GM18870 (cell line): ENCODE results near the gene CLTCL1.

Experiments used
- ATAC-seq: cut with Tn5 transposase; IDR thresholded peaks from one replicate; pipeline ENCODE4 v1.9.1; 2021; ENCODE audit warnings: moderate library complexity; ENCODE audit not compliant: unreplicated experiment

CLTCL1 gene

GRCh38 chr22:19152942-19153883, 138.3 kb downstream of the CLTCL1 start:
- ATAC-seq, result no peak

DNA sequence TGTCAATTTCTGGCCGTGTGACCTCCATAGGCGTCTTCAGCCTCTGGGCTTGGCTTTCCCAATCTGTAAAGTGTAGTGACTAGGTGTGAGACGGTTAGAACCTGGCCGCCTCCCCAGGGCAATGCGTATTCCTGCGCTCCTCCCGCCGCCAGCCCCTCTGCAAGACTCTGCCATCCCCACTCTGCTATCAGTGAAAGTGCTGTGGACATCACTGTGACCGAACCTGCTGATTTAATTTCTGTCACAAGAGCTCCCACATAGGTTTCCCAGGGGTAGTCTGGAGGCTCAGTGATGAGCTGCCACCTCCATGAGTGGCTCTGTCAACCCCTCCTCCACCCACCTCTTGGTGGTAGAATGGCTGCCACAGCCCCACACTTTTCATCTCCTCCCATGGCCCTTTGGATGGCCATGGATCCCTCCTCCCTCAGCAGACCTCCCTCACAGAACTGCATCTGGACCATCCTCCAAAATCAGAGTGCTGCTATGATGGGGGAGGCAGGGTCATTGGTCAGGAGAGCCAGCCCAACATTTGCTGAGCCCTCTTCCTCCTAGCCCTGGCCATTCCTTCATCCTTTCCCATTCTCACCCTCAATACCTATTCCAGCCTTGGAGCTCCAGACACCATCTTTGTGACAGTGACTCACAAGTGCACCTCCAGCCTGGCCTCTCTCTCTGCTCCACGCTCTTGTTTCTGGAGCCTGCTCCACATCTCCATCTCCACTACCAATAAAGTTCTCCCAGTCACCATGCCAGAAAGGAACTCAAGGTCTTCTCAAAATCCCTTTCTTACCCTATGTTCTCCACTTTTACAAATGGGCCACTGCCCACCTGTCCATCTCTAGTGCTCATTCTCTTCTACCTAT, 140.0 kb downstream of the CLTCL1 start:
- no peak for ATAC-seq

- no peak for ATAC-seq
Observed at GRCh38 chr22:19150482-19151328, 140.8 kb downstream of the CLTCL1 start.

DNA sequence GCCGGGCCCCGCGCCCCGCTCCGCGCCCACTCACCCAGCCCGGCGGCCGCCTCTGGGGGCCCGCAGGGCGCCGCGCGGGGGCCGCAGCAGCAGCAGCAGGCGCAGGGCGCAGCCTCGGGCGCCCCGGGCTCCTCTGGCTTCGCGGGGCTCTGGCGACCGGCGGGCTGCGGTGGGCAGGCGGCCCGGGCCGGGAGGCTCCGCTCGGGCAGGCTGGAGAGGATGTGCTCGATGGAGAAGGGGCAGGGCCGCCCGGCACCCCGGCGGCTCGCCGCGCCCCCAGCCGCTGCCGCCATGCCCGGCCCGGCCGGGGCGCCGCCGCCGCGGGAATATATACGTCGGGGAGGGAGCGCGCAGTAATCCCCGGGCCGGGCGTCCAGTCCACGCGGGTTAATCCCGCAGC, 141.5 kb downstream of the CLTCL1 start, which contains the start of gene GSC2:
GSC2 (minus strand) TSS at position 302 of the 400 bp plus-strand sequence; CDS start at position 293, 9 bp downstream.
- ATAC-seq, result no peak

DNA sequence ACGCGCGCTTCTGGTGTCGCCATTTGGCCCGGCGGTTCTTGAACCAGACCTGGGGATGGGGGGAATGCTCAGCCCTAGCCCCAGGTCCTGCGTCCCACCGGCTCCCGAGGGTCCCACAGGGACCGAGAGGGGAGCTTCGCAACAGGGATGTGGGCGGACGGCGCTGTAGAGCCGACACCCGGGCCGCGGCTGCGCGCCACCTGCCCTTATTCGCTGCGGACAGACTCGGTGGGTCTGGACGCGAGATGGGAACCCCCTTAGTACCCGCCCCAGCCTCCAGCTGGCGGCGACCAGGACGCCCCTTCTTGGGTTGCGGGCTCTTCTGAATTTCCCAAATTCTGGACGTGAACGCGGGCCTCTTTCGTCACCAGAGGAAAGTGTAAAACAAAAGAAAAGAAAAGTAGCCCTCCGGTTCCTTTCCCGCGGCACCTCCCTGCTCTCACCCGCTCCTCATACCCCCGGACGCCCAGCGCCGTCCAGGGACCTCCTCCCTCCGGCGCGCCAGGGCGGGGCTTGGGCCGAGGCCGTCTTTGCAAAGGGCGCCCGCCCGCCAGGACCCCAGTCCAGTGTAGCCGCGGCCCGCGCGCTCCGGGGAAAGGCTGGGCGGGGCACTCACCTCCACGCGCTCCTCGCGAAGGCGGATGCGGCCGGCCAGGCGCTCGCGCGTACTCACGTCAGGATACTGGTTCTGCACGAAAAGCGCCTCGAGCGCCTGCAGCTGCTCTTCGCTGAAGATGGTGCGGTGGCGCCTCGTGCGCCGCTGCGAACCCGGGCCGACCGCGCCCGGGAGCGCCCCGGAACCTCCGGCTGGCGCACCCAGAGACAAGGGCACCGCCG, 142.3 kb downstream of the CLTCL1 start:
- ATAC-seq, result no peak

GRCh38 chr22:19148417-19149046, 143.0 kb downstream of the CLTCL1 start:
- no peak for ATAC-seq

GRCh38 chr22:19147195-19147780, 144.2 kb downstream of the CLTCL1 start:
- no peak for ATAC-seq

- ATAC-seq, result no peak
Observed at GRCh38 chr22:19146215-19146968, 145.1 kb downstream of the CLTCL1 start.

- no peak for ATAC-seq
Observed at GRCh38 chr22:19143967-19144400, 147.5 kb downstream of the CLTCL1 start.

- ATAC-seq, result no peak
Observed at GRCh38 chr22:19143212-19143611, 148.3 kb downstream of the CLTCL1 start.

GRCh38 chr22:19142394-19142793, 149.1 kb downstream of the CLTCL1 start:
- ATAC-seq, result no peak

DNA sequence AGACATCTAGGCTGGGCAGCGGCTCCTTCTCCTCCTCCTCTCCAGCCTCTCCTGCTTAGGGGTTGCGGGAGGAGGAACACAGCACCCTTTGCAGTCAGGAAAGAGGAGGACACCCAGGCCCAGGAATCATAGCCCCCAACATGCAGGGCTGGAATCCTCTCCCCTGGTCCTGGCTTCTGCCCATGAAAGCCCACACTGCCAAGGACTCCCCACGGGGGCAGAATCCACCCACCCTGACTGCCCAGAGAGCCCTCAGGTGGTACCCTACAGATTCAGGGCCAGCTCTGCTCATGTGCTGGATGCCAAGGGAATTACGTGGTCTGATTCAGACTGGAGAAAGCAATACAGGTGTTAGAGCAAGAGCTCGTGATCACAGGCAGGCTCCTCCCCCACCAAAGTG, 151.5 kb downstream of the CLTCL1 start:
- ATAC-seq, result no peak

DNA sequence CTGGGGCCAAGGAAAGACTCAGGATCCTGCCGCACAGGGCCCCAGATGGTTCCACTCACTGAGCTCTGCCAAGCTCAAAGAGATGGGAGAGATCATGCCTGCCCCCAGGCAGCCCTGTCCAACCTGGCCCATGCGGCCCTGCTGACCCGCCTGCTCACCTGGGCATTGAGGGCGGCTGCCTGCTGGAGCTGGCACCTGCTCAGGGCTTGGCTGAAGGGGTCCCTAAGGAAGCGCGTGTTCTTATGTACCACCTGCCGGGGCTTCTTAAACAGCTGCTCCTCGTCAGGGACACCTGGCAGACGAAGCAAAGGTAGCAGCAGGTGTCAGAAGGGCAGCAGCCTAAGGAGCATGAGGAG, 152.5 kb downstream of the CLTCL1 start:
- ATAC-seq, result no peak

DNA sequence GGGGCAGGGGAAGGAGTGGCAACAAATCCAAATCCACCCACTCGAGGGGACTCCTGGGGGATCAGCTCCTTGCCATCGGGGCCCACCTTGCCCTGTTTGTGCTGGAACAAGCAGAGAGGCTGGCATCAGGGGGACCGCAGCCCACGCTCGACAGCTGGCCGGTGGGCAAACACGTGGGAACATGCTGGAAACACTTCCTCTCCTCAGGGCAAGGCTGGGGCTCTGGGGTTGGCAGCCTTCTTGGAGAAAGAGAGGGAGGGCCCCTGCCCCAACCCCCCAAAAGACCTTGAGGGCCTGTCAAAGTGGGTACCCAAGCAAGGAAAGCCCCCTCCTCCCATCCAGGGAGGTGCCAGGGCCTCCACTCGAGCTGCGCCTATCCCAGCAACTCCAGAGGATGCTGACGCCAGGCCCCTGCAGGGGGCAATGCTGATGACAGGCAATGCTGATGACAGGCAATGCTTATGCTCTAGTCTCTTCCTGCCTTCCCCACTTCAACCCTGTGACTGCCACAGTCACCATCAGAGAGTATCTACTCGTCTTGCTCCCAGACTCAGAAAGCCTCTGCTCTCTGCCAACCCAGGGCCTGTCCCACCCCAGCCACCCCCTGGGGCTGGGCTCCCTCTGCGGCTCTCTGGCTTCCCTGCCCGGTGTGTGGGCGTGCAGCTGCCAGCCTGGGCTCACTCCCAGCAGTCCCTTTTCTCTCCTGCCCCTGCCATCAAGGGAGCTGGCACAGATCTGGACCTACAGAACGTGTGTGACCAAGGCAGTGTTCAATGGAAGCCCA, 153.1 kb downstream of the CLTCL1 start:
- ATAC-seq, result no peak

DNA sequence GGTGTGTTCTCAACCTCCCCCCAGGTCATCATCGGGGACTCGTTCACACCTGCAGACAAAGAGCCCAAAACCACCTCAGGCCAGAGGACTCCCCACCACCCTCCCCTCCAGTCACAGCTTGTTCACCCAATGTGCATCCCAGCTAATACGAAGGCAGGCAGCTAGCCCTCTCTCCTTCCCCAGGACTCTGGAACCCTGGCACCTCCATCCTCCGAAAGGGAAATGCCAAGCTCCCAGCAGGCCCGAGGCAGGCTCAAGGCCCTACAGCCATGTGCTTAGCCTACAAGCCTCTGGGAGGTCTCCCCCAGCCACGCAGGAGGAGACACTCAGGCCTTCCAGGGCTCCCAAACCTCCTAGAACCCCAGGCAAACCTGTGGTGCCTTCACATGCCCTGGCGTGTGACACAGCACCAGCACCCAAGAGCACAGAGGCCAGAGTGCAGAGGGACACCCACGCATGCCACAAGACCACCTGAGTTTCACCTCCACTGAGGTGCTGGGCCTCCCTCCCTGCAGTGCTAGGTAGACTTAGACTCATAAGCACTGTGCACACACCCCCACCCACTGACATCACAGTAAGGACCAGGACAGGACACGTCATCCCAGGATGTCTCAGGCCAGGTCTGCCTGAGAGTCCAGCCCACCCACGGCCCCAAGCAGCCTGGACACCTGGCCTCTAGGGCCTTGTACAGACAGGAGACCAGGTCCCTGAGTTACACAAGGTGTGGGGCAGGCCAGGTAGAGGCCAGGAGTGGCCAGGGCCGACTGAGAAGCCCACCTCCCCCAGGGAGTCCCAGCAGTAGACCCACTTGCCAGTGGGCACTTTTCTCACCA, 153.9 kb downstream of the CLTCL1 start:
- ATAC-seq, result no peak

DNA sequence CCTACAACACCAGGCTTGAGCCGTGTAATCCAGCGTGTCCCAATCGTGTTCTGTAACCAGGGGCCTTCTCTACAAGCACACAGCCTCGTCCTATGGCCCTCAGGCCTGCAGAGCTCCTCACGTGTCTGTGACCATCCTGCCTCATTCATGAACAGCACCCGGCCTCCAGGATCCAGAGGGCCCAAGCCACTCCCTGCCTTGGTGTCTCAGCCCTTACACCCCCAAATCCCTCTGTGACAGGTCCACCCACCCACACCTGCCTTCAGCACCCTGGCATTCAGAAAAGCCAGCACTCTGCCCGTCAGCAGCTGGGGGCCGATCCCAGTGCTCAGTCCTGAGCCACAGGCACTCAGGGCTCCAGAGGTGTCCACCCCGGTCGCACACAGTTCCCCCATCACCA, 154.6 kb downstream of the CLTCL1 start:
- no peak for ATAC-seq

DNA sequence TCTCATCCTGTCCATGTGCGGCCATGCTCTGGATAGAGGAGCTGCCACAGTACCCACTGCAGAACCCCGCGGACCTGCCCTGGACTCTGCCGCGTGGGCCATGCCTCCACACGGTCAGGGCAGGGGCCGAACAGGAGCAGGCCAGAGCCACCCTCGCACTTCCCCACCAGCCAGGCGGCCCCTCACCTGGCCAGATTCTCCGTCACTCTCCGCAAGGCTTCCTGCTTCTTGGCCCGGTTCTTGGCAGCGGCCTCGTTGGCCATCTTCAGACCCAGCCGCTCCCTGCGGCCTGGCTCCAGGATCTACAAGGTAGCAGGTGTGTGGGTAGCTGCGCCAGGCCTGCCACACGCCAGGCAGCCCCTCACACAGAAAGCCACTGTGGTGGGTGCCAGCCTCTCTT, 156.6 kb downstream of the CLTCL1 start:
- ATAC-seq, result no peak
